HG02884 (cell line): Measurements from ENCODE around the gene TMEM80.
A peak's percentile ranks its signal among the peaks of the same experiment; 100 is the strongest.
"Not testable (repeated sequence)": the region's sequence is repeated elsewhere in the genome, so short reads cannot be mapped to it uniquely, and the experiment has no call there.

Source experiments
- ATAC-seq: cut with Tn5 transposase; IDR thresholded peaks from one replicate; pipeline ENCODE4 v1.9.1; 2021; ENCODE audit warnings: mild to moderate bottlenecking, moderate library complexity; ENCODE audit not compliant: unreplicated experiment

The TMEM80 gene

DNA sequence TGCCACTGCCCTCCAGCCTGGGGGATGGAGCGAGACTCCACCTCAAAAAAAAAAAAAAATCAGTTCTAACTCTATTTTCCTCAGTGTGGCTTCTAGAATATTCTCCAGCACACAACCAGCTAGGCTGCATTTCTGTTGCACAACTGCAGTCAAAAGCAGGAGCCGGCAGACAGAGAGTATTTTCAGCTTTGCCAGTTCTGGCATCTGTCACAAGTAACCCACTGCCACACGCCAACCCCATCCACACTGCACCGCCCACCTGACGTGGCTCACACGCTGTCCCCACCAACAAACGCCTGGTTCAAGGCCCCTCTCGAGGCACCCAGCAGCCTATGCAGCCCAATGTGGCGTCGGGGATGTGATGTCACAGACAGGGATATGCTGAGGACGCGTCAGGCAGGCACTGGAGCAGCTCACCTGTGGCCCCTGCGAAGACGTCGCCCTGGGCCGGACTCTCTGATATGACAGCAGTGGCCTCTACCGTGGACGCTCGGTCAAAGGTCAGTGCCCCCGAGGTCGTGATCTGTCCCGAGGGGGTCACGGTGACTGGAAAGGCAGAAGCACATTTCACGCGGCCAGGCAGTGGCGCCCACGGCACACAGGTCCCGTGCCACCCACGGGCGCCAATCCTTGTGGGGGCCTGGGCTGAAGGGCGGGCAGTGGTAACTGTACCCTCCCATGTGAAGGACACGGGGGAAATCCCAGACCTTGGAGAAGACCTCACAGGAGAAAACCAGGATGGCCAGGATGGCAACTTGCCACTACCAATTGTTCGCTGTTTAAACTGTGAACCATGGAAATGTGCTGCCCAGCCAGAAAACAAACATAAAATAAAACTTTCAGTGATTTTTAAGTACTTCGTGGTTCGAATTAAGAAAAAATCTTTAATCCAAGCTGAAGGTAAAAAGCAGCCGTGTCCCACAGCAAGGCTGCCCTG lies 16.1 kb upstream of the TMEM80 start:
- ATAC-seq, result no peak

DNA sequence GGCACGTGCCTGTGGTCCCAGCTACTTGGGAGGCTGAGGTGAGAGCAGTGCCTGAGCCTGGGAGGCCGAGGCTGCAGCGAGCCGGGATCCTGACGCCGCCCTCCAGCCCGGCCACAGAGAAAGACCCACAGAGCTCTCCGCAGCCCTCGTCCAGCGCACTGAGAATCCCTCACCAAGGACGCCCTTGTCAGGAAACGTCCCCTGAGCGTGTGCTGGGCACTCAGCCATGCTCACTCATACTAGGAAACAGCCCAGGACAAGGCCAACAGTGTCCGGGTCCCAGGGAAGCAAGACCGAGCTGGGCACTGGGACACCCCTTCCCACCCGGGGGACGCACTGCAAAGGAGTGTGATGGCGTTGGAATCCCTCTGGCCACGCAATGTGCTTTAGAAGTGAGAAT lies 15.1 kb upstream of the TMEM80 start:
- no peak for ATAC-seq

DNA sequence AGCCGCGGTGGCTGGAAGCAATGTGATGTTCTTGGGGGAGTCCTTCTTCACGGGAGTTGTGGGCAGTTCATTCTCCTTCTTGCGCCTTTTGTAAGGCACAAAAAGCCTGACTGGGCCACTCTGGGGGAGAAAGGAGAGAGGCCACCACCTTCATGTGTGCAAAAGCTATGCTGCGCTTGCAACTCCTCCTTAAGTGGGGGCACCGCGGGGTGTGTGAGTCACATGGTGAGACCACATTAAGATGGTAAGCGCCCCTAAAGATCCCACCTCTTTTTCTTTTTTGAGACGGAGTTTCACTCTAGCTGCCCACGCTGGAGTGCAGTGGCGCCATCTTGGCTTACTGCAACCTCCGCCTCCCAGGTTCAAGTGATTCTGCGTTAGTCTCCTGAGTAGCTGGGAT lies 14.6 kb upstream of the TMEM80 start:
- no peak for ATAC-seq

DNA sequence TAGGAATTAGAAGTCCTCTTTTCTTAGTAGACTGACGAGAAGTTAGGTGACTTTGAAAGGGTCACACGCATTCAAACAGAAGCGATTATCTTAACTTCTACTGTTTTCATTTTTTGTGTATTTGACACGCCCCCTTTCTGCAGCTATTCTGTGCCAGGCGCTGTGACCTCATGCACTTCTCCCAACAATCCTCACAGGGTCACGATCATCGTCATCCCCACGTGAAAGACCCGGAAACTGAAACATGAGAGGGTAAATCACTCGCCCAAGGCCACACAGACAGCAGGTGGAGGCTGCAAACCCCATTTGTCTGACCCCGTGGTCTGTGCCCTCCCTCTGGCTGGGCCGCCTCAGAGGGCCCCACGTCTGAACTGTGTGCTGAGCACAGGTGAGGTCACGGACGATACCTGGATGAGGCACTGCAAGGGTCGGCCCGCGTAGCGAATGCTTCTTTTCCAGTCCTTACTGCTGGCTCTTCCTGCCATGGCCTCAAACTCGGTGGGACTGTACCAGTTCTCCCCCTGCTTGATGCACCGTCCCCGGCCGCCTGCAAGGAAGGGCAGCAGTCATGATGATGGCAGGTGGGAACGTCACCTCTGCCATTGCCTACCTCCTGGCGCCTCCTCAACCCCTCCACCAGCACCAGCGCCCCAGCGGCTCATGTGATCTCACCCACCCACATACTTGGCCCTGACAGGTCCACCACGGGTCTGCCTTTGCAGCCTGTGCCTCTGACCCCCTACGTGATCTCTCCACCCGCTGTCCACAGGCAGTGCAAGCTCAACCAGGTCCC lies 9.0 kb upstream of the TMEM80 start:
- no peak for ATAC-seq

- no peak for ATAC-seq
Observed at GRCh38 chr11:687751-688150, 7.9 kb upstream of the TMEM80 start.

GRCh38 chr11:688681-689080 lies 6.9 kb upstream of the TMEM80 start:
- no peak for ATAC-seq

- no peak for ATAC-seq
Observed at GRCh38 chr11:689625-690024, 6.0 kb upstream of the TMEM80 start.

DNA sequence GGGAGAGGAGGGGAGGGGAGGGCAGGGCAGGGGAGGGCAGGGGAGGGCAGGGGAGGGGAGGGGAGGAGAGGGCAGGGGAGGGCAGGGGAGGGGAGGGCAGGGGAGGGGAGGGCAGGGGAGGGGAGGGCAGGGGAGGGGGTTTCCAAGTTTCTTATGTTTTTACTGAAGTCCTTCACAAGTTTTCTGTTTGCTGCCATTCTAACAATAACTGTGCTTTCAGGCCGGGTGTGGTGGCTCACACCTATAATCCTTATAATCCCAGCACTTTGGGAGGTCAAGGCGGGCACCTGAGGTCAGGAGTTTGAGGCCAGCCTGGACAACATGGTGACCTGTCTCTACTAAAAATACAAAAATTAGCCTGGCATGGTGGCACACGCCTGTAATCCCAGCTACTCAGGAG lies 5.4 kb upstream of the TMEM80 start:
- ATAC-seq, result not testable (repeated sequence)

- no peak for ATAC-seq
Observed at GRCh38 chr11:690738-691633, 4.6 kb upstream of the TMEM80 start.

DNA sequence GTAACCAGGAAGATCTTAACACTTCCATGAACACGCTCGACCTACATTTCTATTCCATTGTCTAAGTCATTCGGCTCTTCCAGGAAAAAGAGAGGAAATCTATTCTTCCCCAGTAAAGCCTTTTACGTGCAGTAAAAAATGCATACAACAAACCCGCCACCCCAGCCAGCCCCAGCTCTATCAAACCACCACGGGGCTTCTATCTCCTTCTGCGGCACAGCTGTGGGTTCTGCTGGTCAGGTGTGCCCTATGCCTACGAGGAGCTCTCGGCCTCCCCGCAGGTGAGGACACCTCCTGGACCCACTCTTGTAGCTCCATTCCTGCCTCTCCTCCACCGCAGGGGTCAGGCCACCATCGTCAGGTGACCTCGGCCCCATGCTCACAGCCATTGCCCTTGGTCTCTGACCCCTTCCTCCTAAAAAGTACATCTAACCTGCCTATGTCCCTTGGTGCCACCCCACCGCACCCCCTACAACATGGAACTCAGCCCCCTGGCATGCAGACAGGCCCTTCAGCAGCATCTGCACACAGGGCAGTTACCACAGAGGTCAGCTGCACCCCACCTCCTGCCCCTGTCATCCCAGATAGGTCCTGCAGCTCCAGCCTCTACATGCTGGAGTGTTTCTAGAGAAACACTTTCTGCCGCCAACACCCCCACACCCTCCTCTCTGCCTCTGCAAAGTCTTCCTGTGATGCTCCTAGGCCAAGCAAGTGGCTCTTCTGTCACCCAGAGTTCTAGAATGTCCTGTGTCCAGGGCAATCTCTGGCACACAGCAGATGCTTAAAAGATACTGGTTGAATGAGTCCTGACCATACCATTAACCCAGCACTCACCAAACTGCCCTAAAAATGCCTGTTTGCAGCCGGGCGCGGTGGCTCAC lies 3.7 kb upstream of the TMEM80 start:
- ATAC-seq, result no peak

GRCh38 chr11:692824-693414 lies 2.7 kb upstream of the TMEM80 start:
- no peak for ATAC-seq

GRCh38 chr11:693415-693831 lies 2.2 kb upstream of the TMEM80 start:
- ATAC-seq, result no peak

DNA sequence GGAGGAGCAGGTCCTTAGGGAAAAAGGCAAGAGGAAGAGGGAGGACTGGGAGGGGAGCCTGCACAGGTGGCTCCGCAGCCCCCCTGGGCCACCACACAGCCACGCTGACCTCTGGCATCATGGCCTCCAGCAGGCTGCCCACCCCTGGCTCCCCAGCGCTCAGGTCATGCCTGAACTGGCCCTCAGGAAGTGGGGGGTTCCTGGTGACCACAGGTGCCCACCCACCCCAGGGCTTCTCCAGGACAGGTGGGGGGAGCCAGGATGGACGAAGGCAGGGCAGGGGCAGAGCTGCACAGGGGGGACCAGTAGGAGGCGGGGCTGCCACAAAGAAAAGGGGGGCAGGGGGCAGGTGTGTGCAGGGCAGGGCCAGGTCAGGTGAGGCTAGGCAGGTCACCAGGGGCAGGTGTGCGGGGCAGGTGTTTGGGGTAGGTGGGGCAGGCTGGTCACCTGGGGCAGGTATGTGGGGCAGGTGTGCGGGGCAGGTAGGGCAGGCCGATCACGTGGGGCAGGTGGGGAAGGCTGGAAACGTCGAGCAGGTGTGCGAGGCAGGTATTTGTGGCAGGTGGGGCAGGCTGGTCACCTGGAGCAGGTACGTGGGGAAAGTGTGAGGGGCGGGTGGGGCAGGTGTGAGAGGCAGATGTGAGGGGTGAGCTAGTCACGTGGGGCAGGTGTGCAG lies 1.6 kb upstream of the TMEM80 start:
- no peak for ATAC-seq

DNA sequence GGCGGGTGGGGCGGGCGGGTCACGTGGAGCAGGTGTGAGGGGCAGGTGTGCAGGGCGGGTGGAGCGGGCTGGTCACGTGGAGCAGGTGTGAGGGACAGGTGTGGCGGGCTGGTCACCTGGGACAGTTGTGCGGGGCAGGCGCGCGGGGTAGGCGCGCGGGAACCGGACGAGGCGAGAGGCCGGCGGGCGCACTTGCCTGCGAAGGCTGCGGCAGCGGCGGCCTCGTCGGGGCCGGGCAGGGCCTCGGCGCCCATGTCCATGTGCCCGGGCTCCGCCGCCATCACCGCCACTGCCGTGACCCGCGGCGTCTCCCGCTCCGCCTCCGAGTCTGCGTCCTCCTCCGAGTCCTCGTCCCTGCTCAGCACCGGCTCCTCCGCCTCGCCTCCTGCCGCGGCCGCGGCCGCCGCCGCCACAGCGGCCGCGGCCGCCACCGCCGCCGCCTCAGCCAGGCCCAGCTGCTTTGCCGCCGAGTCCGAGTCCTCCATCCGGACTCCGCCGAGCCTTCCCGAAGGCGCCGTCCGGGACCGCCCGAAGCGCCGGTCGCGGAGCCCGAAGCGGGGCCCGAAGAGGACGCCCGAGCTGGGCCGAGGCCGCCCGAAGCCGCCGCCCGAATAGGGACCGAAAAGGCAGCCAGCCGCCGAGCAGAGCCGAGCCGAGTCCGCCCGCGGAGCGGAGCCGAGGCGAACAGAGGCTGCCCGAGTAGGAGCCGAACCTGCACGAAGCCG lies 891 bp upstream of the TMEM80 start, which contains the start of gene DEAF1:
TSS of gene DEAF1 (minus strand) at position 660 of the 725 bp plus-strand sequence. CDS start at position 485, 175 bp downstream.
- peak; percentile 68 for ATAC-seq

DNA sequence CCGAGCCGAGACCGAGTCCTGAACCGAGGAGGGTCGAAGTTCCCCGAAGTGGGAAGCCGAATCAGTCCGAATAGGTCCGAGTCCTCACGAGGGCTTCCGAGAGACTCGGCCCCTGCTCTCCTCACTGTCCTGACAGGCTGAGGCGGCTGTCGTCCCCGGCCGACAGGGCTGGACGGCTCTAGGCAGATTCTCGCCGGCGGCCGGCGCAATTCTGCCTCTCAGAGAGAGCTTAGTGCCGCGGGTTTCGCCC lies 403 bp upstream of the TMEM80 start:
- no peak for ATAC-seq

GRCh38 chr11:696955-697491 lies 1.4 kb downstream of the TMEM80 start:
- ATAC-seq, result no peak

- no peak for ATAC-seq
Observed at GRCh38 chr11:697811-698311, 2.2 kb downstream of the TMEM80 start.

GRCh38 chr11:698493-699115 lies 3.0 kb downstream of the TMEM80 start:
- no peak for ATAC-seq
